Mesenchymal stem cell (in vitro differentiated cells and primary cell): Measurements from ENCODE around the gene COG4.
A peak's percentile ranks its signal among the peaks of the same experiment; 100 is the strongest.

Source experiments
- DNase-seq: peaks from one replicate; pipeline ENCODE4 v3.0.0-alpha.2; 2013
- H2AFZ ChIP-seq: one replicate; pipeline ENCODE4 v1.6.1; 2013; ENCODE audit warnings: low read depth, mild to moderate bottlenecking, control low read depth, inconsistent platforms, low read length, moderate library complexity
- H2AK5ac ChIP-seq: 2 replicates; pipeline ENCODE4 v1.6.1; 2013; ENCODE audit warnings: low read length, moderate library complexity, mild to moderate bottlenecking, inconsistent platforms; ENCODE audit not compliant: severe bottlenecking
- H2BK120ac ChIP-seq: one replicate; pipeline ENCODE4 v1.6.1; 2013; ENCODE audit warnings: low read depth, mild to moderate bottlenecking, inconsistent platforms, low read length, moderate library complexity
- H2BK12ac ChIP-seq, 2 experiments: one replicate each; pipeline ENCODE4 v1.6.1; 2013; ENCODE audit warnings: inconsistent platforms in 2 of 2, low read length in 2 of 2, mild to moderate bottlenecking in 2 of 2, moderate library complexity in 2 of 2, control low read depth in 1 of 2
- H2BK15ac ChIP-seq: one replicate; pipeline ENCODE4 v1.6.1; 2013; ENCODE audit warnings: mild to moderate bottlenecking, low read depth, inconsistent platforms; ENCODE audit not compliant: poor library complexity, severe bottlenecking
- H2BK5ac ChIP-seq: 2 replicates; pipeline ENCODE4 v1.6.1; 2013; ENCODE audit warnings: low read depth, mild to moderate bottlenecking, low read length, control low read depth, inconsistent platforms; ENCODE audit not compliant: poor library complexity, severe bottlenecking
- H3K14ac ChIP-seq, 2 experiments: one replicate each; pipeline ENCODE4 v1.6.1; 2013; ENCODE audit warnings: inconsistent platforms in 2 of 2, low read length in 2 of 2, control low read depth in 1 of 2, mild to moderate bottlenecking in 1 of 2, moderate library complexity in 1 of 2
- H3K18ac ChIP-seq, 2 experiments: one replicate each; pipeline ENCODE4 v1.6.1; 2013; ENCODE audit warnings: inconsistent platforms in 2 of 2, low read length in 2 of 2, control low read depth in 1 of 2, low read depth in 1 of 2, mild to moderate bottlenecking in 1 of 2
- H3K23ac ChIP-seq, 2 experiments: one replicate each; pipeline ENCODE4 v1.6.1; 2013; ENCODE audit warnings: inconsistent platforms in 2 of 2, low read length in 2 of 2, mild to moderate bottlenecking in 2 of 2, moderate library complexity in 2 of 2, control low read depth in 1 of 2
- H3K27ac ChIP-seq: 2 replicates; pipeline ENCODE4 v1.5.1; 2013; ENCODE audit warnings: mild to moderate bottlenecking, moderate library complexity, low read length, control low read depth, inconsistent platforms; ENCODE audit not compliant: poor library complexity, severe bottlenecking
- H3K27me3 ChIP-seq, 2 experiments: 2 replicates each; pipeline versions ENCODE4 v1.6.1 to v1.7.0; 2013; ENCODE audit warnings: low read length in 2 of 2, mild to moderate bottlenecking in 2 of 2, moderate library complexity in 2 of 2, control low read depth in 1 of 2, inconsistent platforms in 1 of 2; ENCODE audit not compliant: control insufficient read depth in 1 of 2, insufficient read depth in 1 of 2
- H3K36me3 ChIP-seq, 2 experiments: 2 replicates each; pipeline versions ENCODE4 v1.6.1 to v1.7.0; 2013; ENCODE audit warnings: low read length in 2 of 2, control low read depth in 1 of 2, inconsistent platforms in 1 of 2, low read depth in 1 of 2, mild to moderate bottlenecking in 1 of 2; ENCODE audit not compliant: insufficient read depth in 2 of 2, control insufficient read depth in 1 of 2
- H3K4ac ChIP-seq, 2 experiments: one replicate each; pipeline ENCODE4 v1.6.1; 2013; ENCODE audit warnings: inconsistent platforms in 2 of 2, low read length in 2 of 2, mild to moderate bottlenecking in 2 of 2, moderate library complexity in 2 of 2, control low read depth in 1 of 2, low read depth in 1 of 2
- H3K4me1 ChIP-seq: 2 replicates; pipeline ENCODE4 v1.6.1; 2013; ENCODE audit warnings: low read depth, low read length, control low read depth; ENCODE audit not compliant: control insufficient read depth, insufficient read depth
- H3K4me2 ChIP-seq: 2 replicates; pipeline ENCODE4 v1.6.1; 2013; ENCODE audit warnings: low read length, mild to moderate bottlenecking, inconsistent platforms; ENCODE audit not compliant: poor library complexity, severe bottlenecking
- H3K4me3 ChIP-seq, 2 experiments: 2 replicates each; pipeline versions ENCODE4 v1.5.1 to v1.7.0; 2013; ENCODE audit warnings: low read length in 2 of 2, mild to moderate bottlenecking in 2 of 2, control low read depth in 1 of 2, low read depth in 1 of 2; ENCODE audit not compliant: insufficient read depth in 1 of 2
- H3K79me1 ChIP-seq: replicated peaks from 2 replicates; pipeline ENCODE4 v1.6.1; 2013; ENCODE audit warnings: mild to moderate bottlenecking, control low read depth, low read length, inconsistent platforms; ENCODE audit not compliant: poor library complexity, severe bottlenecking
- H3K9ac ChIP-seq: 2 replicates; pipeline ENCODE4 v1.7.0; 2013; ENCODE audit warnings: mild to moderate bottlenecking, low read length, moderate library complexity
- H3K9me3 ChIP-seq: 2 replicates; pipeline ENCODE4 v1.7.0; 2013; ENCODE audit warnings: mild to moderate bottlenecking, low read length; ENCODE audit not compliant: control insufficient read depth
- H4K8ac ChIP-seq: one replicate; pipeline ENCODE4 v1.6.1; 2013; ENCODE audit warnings: inconsistent platforms, mild to moderate bottlenecking, low read length, moderate library complexity
- H4K91ac ChIP-seq: one replicate; pipeline ENCODE4 v1.6.1; 2013; ENCODE audit warnings: mild to moderate bottlenecking, low read length, inconsistent platforms
- WGBS: methylation state at CpG from one replicate; pipeline ENCODE4 v1.1.7; 2013; ENCODE audit warnings: mixed read lengths; 5-methylcytosine and 5-hydroxymethylcytosine counted together

COG4 gene

DNA sequence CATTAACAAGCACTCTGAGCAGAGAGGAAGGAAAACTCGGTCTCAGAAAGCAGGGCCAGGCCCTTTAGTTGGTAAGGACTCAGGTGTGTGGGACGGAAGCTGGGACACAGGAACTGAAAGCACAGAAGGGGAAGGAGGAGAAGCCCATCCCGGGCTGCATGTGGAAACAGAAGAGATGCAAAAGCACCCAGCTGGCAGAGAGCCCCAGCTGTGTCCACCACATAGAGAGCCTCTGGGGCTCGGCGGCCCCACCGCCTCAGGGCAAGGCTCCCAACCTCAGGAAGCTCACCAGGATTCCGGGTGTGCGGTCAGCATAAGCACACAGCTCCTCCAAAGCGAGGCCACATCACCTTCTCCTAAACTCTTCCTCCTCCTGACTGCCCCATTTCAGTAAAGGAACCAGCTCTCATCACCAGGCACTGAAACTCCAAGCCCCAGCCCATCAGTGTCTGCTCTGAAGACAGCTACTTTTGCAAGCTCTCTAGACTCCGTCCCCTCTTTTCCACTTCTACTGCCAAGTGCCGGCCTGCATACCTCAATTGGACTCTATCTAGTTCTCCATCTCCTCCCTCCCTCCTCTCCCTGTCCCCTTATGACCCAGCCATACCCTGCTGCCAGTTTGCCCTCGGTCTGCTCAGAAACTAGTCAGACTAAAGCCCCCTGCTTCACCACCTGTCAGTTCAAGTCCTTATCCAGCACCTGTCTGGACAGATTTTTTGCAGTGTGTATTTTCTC, 90.5 kb downstream of the COG4 start:
- Histone ChIP-seq H3K79me1 (peaks cover 2% of the 10 kb centered on the region), H3K4me2 (peak overlapping the region; percentile 3), H3K18ac (peak overlapping the region; percentile 69 to 72), H2BK12ac (peak overlapping the region; percentile 59 to 79), H2BK15ac (peak overlapping the region; percentile 73), H3K4ac (peak overlapping the region in 1 of 2 experiments; percentile 50), H3K23ac (peak overlapping the region in 1 of 2 experiments; percentile 16), H4K91ac (peak overlapping the region; percentile 2), H3K9ac (peak overlapping the region; percentile 21), H2AK5ac (peak overlapping the region; percentile 33), H3K4me1 (peaks cover 58% of the 10 kb centered on the region), H3K27me3 (no peaks in the 10 kb centered on the region), H4K8ac (peak overlapping the region; percentile 19), H3K9me3 (no peaks in the 10 kb centered on the region), H3K36me3 (peaks cover 7% of the 10 kb centered on the region in 2 experiments), H2AFZ (no peak overlapping the region), H2BK120ac (peak overlapping the region; percentile 76), H3K14ac (peak overlapping the region in 1 of 2 experiments; percentile 36), H3K4me3 (no peak overlapping the region), H2BK5ac (no peak overlapping the region), H3K27ac (peak overlapping the region; percentile 60)
- peak; percentile 61 for DNase-seq
- WGBS = 67% methylated on average over 12 of the region's 12 CpGs

DNA sequence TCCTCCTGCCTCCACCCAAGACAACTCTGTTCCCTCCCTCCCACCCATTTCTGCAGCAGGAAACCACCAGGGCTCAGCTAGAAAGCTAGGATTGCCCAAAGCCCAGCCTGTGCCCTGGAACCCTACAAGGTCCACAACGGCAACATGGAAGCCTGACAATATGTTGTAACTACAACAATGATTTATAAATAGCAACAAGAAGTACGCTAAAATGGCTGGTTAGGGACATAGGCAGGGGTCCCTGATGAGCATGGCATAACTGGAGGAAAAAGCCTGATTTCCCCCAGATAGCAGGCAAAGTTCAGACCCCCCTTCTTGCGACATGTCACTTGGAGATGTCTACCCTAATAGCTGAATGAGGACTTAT, 91.0 kb downstream of the COG4 start:
- WGBS = 100% methylated on average over 2 of the region's 3 CpGs

DNA sequence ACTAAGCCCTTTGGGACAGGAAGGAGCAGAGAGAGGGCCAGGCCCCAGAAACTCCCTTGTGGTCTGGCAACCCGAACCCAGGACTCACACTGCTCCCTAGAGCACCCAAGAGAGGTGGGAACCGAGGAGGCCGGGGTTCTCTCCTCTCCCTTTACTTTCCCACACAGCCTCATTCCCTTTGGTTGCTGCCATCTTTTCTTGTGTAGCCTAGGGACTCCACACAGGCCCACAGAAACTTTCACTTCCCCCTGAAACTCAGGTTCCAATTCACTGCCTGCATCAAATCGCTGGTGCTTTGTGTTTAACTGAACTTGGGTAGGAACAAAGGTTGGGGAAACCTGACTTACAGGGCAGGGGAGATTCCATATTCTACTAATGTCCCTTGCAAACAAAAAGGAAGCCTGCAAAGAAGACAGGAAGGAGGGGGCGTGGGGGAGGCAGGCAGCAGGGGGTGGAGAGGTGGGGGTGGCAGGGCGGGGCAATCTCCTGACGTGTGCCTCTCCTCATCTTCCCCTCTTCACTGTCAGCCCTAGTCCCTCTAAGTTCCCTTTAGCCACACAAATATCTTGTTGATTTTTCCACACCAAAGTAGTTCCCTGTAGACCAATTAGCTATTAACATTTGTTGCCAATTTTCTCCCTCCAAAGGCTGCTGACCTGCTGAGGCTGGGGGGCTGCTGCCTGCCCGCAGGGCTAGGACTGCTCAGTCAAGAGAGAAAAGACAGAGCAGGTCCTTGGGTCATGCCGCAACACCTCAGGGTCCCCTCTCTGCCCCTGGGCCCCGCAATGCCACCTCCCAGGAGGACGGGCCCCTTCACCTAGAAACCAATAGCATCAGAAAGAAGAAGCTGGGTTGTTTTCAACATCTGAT, 92.5 kb downstream of the COG4 start:
- Histone ChIP-seq H2BK12ac (peak overlapping the region; percentile 91 to 99), H3K36me3 (peaks cover 7% of the 10 kb centered on the region in 2 experiments), H4K8ac (peak overlapping the region; percentile 92), H3K14ac (peak overlapping the region in 1 of 2 experiments; percentile 83), H3K79me1 (peaks cover 2% of the 10 kb centered on the region), H2AFZ (no peak overlapping the region), H3K27me3 (no peaks in the 10 kb centered on the region), H3K4me2 (no peak overlapping the region), H4K91ac (peak overlapping the region; percentile 99), H3K9ac (no peak overlapping the region), H2AK5ac (peak overlapping the region; percentile 95), H2BK120ac (peak overlapping the region; percentile 96), H3K4me3 (no peak overlapping the region), H3K18ac (peak overlapping the region; percentile 94 to 96), H2BK5ac (peak overlapping the region; percentile 84), H3K4ac (peak overlapping the region; percentile 64 to 98), H3K4me1 (peaks cover 51% of the 10 kb centered on the region), H2BK15ac (peak overlapping the region; percentile 87), H3K9me3 (no peaks in the 10 kb centered on the region), H3K27ac (peak overlapping the region; percentile 79), H3K23ac (peak overlapping the region; percentile 8 to 95)
- DNase-seq = peak; percentile 55
- 41% methylated on average over 6 of the region's 11 CpGs for WGBS

More for the DNA sequence above, 91.0 kb downstream of the COG4 start:
- Histone ChIP-seq H4K8ac (no peak overlapping the region), H4K91ac (peak overlapping the region; percentile 2), H2BK120ac (no peak overlapping the region), H3K18ac (peak overlapping the region in 1 of 2 experiments; percentile 69), H2AFZ (no peak overlapping the region), H2BK12ac (peak overlapping the region in 1 of 2 experiments; percentile 66), H2AK5ac (peak overlapping the region; percentile 7), H3K9ac (no peak overlapping the region), H2BK5ac (no peak overlapping the region), H3K79me1 (peaks cover 2% of the 10 kb centered on the region), H3K27ac (peak overlapping the region; percentile 60), H3K23ac (peak overlapping the region in 1 of 2 experiments; percentile 16), H2BK15ac (peak overlapping the region; percentile 73), H3K27me3 (no peaks in the 10 kb centered on the region), H3K4me3 (no peak overlapping the region), H3K4me1 (peaks cover 56% of the 10 kb centered on the region), H3K14ac (no peak overlapping the region), H3K4me2 (no peak overlapping the region), H3K36me3 (peaks cover 7% of the 10 kb centered on the region in 2 experiments), H3K4ac (no peak overlapping the region), H3K9me3 (no peaks in the 10 kb centered on the region)
- DNase-seq = peak; percentile 39
